Activated gamma-delta T cell treated with anti-CD3 and anti-CD28 coated beads, Interleukin-2, amount 50 U/mL, for 16 hours (primary cell): ENCODE data around the gene ZSWIM6.
"Not testable (repeated sequence)": the region's sequence is repeated elsewhere in the genome, so short reads cannot be mapped to it uniquely, and the experiment has no call there.

Experiments used
- DNase-seq: peaks from one replicate; pipeline ENCODE4 v3.0.0-alpha.2; 2020; ENCODE audit warnings: low read depth

ZSWIM6 gene

DNA sequence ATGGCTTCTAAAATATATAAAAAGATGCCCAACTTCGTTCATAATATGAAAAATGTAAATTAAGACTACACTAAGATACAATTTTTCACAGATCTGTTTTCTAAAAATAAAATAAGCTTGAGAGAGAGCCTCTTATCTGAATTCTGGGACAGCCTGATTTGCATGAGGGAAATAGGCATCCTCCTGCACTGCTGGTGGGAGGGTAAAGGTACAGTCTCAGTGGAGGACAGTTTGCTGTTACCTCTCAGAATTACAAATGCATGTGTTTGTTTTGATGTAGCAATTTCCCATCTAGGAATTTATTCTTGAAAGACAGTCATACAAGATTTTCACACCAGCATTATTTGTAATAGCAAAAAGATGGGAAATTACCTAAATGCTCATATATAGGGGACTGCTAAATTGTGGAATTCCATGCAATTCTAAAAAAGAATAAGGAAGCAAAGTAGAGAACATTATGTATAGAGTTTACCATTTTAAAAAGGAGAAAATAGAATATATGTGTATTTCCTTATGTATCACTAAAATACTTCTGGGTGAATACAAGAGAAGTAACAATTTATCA lies 75.7 kb downstream of the ZSWIM6 start:
- no peak for DNase-seq

DNA sequence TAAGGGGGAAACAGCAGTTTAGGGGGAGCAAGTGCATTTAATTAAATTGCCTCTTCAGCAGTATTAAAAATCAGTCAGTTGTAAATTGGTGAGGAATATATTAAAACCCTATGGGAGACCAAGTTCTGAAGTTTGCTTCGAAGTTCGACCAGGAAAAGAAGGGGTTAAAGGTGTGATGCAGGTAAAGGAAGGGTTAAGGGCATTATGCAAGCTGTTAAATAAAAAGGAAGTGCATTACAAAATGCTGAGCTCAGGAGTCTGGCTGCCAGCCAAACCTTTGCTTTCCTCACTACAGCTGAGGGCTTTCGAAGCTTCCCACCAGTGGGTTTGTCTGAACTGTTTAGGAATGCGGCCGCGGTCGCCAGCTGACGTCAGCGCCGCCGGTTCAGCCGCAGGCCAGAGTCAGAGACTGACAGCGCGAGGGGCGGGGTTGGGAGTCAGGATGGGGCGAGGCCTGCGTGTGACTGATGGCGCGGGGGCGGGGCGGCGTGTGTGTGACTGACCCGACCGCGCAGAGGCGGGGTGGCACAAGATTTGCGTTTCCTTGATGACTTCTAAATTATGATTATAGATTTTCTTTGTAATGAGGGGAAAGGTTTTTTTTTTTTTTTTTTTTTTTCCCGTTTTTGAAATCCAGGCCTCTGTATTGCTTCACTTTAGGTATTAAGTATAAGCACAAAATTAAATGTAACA lies 76.6 kb downstream of the ZSWIM6 start:
- peak; percentile 95 for DNase-seq

DNA sequence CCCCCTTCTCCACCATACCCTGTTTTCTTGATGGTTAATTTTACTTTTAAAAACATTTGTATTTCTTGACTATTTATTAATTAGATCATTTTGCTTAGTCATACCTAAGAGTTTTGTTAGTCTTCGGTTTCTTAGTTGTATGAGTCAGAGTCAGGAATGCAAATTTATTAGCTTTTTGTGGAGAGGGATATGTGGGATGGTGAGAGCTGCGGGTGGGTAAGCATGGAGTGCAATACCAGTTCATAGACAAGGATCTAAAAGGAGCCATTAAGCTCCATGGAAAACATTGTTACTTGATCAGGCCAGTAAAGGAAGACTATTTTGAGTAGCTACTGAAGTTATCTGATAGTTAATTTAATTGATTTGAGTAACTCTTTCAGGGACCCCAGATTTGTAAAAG lies 77.5 kb downstream of the ZSWIM6 start:
- DNase-seq, result no peak

GRCh38 chr5:61410811-61411210 lies 78.8 kb downstream of the ZSWIM6 start:
- no peak for DNase-seq

DNA sequence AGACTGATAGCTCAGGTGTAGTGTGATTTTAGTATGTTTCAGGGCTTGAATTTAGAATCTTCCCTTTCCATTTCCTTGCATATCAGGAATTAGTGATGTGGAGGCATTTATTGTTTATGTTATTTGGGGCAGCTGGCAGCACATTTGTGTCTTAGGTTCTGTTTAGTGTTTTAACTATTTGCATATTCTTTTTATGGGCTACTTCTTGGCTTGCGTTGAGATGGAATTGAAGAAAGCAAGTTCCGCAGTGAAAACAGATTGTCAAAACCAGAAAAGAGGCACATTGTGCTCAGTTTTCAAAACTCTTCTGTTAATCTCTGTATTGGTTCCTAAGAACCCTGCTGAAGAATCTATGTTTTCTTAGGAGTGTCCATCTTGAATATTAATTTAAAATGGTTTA lies 80.3 kb downstream of the ZSWIM6 start:
- DNase-seq, result no peak

DNA sequence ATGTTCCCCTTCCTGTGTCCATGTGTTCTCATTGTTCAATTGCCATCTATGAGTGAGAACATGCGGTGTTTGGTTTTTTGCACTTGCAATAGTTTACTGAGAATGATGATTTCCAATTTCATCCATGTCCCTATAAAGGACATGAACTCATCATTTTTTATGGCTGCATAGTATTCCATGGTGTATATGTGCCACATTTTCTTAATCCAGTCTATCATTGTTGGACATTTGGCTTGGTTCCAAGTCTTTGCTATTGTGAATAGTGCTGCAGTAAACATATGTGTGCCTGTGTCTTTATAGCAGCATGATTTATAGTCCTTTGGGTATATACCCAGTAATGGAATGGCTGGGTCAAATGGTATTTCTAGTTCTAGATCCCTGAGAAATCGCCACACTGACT lies 81.1 kb downstream of the ZSWIM6 start:
- DNase-seq, result not testable (repeated sequence)

DNA sequence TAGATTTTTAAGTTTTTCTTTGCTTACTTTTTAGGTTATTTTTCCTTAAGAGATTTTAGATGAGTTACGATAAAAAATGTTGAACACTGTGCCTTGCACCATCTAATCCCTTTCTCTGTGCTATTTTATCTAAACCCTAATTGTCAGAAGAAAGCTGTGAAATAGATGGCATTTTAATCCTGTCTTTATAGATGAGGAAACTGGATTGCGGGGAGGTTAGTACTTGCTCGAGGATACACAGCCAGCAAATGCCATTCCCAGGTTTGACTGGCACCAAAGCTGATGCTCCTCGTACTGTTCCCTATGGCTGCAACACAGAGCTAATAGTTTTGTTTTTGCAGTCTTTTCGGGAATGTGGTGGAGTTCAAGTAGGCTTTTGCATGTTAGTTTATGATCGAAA lies 82.7 kb downstream of the ZSWIM6 start:
- no peak for DNase-seq

DNA sequence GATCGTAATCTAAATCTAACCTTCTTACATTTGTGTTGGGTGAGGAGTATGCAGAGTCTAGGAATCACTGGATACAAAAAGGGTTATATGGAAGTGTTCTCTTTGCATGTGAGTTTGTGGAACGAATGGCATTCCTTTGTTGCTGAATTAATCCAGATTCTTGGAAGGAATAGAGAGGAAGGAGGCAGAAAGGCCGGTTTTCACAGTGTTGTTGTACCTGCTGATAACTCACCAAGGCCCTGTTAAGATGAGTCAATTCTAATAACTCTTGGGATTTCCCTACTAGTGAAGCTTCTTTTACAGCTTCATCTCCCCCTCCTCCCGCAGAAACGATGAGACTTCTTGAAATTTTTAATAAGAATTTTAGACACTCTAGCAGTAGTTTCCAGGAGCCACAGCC lies 84.0 kb downstream of the ZSWIM6 start:
- no peak for DNase-seq

DNA sequence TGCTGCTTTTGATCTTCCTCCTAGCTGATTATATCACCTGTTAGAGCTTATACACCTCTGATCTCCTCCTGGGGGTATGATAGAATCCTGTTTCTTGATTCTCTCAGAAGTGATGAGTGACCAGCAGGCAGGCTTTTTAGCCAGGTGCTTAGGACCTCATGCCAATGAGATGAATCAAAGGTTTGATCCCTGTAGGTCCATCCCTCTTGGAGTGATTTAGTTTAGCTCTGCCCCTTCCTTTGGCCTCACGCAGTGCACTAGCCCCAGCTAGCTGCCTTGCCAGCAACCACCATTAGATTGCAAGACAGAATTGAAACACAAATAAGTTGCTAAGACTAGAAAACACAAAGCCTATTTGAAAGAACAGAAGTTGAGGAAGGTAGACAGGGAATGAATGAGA lies 84.4 kb downstream of the ZSWIM6 start:
- no peak for DNase-seq

- DNase-seq, result no peak
These were observed 85.3 kb downstream of the ZSWIM6 start for GRCh38 chr5:61417340-61417739.

DNA sequence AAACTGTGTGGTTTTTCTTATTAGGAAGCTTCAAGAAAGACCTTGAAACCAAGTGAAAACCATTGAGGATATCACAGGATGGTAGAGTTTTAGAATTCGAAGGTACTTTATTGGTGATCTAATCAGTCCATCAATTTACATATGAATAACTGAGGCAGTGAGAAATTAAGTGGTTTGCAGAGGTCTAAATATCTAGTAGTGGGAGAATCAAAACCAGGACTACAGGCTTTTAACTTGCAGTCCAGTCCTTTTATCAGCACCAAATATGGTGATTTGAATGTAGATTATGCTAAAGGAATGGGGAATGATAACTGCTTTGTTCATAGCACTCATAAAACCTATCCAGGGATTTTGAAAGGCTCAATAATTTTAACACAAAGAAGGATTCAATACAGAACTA lies 85.8 kb downstream of the ZSWIM6 start:
- DNase-seq, result no peak

DNA sequence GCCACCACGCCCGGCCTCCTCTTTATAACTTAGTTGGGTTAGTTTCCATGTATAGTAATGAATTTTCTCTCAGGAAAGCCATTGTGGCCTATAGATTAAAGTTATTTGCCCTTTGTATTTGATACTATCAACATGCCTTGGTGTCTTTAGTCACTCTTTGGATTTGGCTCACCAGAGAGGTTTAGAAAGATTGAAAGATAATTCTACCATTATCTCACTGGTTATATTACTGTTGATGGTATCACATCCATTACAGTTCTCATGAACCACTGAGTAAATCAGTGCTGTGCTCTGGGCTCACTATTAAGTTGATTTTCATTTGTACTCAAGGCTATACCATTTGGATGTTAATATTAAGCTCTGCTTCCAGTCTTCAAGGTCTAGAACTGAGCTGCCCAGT lies 87.0 kb downstream of the ZSWIM6 start:
- no peak for DNase-seq

- no peak for DNase-seq
These were observed 88.0 kb downstream of the ZSWIM6 start for GRCh38 chr5:61420016-61420415.

DNA sequence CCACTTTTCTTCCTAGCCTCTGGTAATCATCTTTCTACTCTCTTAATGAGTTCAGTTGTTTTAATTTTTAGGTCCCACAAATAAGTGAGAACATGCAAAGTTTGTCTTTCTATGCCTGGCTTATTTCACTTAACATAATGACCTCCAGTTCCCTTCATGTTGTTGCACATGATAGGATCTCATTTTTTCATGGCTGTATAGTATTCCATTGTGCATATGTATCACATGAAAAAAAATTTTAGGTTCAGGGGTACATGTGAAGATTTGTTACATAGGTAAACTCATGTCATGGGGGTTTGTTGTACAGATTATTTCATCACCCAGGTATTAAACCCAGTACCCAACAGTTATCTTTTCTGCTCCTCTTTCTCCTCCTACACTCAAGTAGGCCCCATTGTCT lies 89.2 kb downstream of the ZSWIM6 start:
- not testable (repeated sequence) for DNase-seq

DNA sequence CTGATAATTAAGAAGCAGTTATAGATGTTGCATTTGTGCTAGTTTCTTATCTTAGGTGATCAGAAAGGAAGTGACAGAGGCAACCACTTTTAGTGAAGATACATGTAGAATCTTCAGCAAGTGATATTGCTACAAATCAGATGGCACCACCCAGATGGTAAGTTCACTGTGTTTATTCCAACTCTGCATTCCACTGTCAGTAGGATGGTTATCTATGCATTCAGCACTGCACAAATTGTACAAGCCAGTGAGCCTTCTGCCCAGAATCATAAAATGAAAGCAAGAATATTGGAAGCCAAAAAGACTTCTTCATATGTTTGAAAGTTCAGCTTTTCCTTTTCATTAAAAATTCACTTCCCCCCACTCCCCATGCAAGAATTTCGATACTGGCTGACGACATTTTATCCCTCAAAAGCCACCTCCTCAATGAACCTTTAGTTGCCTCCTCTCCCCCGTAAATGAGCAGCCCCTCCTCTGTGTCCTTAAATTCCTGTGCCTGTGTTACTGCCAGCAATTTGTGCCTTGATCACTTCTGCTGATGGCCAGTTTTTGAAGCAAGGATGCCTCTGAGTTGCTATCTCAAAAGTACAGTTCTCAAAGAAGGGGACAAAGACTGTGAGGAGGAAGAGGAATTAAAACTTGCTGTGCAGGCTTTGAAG lies 91.6 kb downstream of the ZSWIM6 start:
- DNase-seq, result no peak

GRCh38 chr5:61425918-61426317 lies 93.9 kb downstream of the ZSWIM6 start:
- no peak for DNase-seq

GRCh38 chr5:61429906-61430305 lies 97.8 kb downstream of the ZSWIM6 start:
- no peak for DNase-seq

DNA sequence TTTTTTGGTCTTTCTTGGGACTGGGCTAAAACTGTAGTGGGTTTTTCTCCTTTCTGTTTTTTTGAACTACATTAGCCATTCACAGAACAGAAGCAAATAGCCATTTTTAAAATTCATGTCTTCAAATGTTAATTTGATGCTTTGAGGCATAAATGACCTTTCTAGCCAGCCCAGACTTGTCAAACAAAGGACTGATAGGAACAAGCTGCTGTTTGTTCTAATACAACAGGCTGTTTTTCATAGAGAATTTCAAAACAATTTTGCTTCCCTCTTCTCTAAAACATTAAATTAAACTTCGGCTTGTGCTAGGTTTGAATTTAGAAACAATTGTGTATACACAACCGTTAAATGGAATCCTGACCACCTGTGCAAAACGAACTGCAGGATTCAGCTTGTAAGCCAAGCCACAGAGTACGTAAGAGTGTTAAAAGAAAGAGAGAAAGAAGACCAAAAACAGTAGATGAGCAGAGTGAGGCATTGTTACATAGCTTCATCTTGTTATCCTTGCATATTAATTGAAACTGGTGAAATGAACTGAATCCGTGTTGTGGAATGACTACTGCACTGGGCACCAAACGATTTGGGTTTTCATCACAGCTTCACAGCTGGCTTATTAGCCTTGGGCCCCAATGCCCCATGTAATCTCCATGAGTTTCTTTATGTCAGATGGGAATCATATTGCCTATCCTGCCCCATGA lies 100.0 kb downstream of the ZSWIM6 start:
- DNase-seq, result no peak

GRCh38 chr5:61435368-61435767 lies 103.3 kb downstream of the ZSWIM6 start:
- no peak for DNase-seq

GRCh38 chr5:61438298-61438970 lies 106.4 kb downstream of the ZSWIM6 start:
- DNase-seq, result no peak

DNA sequence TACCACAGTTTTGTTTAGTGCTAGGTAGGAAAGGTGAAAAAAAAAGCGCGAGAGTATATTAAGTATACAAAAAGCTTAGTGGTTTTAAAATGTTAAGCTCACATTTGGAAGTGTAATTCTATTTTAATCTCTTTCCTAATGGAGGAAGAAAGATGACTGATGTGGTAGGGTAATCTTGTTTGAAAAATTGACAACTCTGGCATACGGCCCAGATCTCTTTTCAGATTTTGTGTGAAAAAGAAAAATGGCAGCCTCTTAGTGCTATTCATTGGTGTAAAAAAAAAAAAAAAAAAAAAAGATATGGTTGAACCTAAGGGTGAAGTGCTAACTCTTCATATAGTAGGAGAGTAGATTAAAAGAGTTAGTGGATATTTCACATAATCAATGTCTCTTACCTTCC lies 108.0 kb downstream of the ZSWIM6 start:
- no peak for DNase-seq

- DNase-seq, result no peak
These were observed 108.5 kb downstream of the ZSWIM6 start for GRCh38 chr5:61440596-61440995.

- no peak for DNase-seq
These were observed 109.7 kb downstream of the ZSWIM6 start for GRCh38 chr5:61441742-61442141.
